H1 (cell line): ENCODE data around the gene OXLD1. TPM values are rescaled to one million over a fixed set of nuclear protein-coding genes. Genes with fewer than 3 reads are reported as not detected.
A peak's percentile ranks its signal among the peaks of the same experiment; 100 is the strongest.

ENCODE experiments used
- BACH1 ChIP-seq: IDR thresholded peaks from 2 replicates; pipeline ENCODE4 v1.6.1; 2012; ENCODE audit warnings: low read length, improper control_type of control experiment
- CBX8 ChIP-seq: fragments of 300-800, 300-1000 bp; sonication (generic); IDR thresholded peaks from 2 replicates; pipeline ENCODE4 v1.7.1; 2016; ENCODE audit warnings: low read depth, low read length, borderline replicate concordance
- CREB1 ChIP-seq: IDR thresholded peaks from 2 replicates; pipeline ENCODE4 v1.6.1; 2012; ENCODE audit warnings: inconsistent platforms
- CTBP2 ChIP-seq: IDR thresholded peaks from 2 replicates; pipeline ENCODE4 v1.7.0; 2011; ENCODE audit warnings: borderline replicate concordance, mild to moderate bottlenecking, moderate library complexity, mixed read lengths, low read length; ENCODE audit not compliant: insufficient read depth, insufficient read length
- FOSL1 ChIP-seq: IDR thresholded peaks from 2 replicates; pipeline ENCODE4 v1.6.1; 2011; ENCODE audit warnings: mild to moderate bottlenecking, low read depth, low read length, moderate library complexity; ENCODE audit not compliant: insufficient read depth
- JUND ChIP-seq: IDR thresholded peaks from 2 replicates; pipeline ENCODE4 v1.6.1; 2011; ENCODE audit warnings: mild to moderate bottlenecking, improper control_type of control experiment, low read length
- KDM1A ChIP-seq: fragments of 200-600, 300-600 bp; sonication (generic); IDR thresholded peaks from 2 replicates; pipeline ENCODE4 v1.7.1; 2016; ENCODE audit warnings: mild to moderate bottlenecking, low read length, borderline replicate concordance
- NANOG ChIP-seq: IDR thresholded peaks from 2 replicates; pipeline ENCODE4 v1.6.1; 2011; ENCODE audit warnings: low read length, low read depth, mild to moderate bottlenecking, inconsistent platforms; ENCODE audit not compliant: insufficient read depth, poor library complexity, severe bottlenecking
- PHF8 ChIP-seq: fragments of 200-600 bp; sonication (generic); conservative IDR thresholded peaks from 2 replicates; pipeline ENCODE4 v1.7.1; 2012; ENCODE audit warnings: low read depth, mild to moderate bottlenecking, inconsistent platforms, low read length, moderate library complexity
- RAD21 ChIP-seq, 2 experiments: IDR thresholded peaks in 1 of 2; conservative IDR thresholded peaks in 1 of 2; 2 replicates each; pipeline ENCODE4 v1.6.1; 2011; ENCODE audit warnings: low read depth in 2 of 2, low read length in 2 of 2, improper control_type of control experiment in 1 of 2, inconsistent platforms in 1 of 2, mild to moderate bottlenecking in 1 of 2, moderate library complexity in 1 of 2
- RNF2 ChIP-seq: fragments of 200-900, 300-1000 bp; sonication (generic); IDR thresholded peaks from 2 replicates; pipeline ENCODE4 v1.7.1; 2016; ENCODE audit warnings: borderline replicate concordance, low read depth, mild to moderate bottlenecking, antibody characterized with exemption, low read length; ENCODE audit not compliant: poor library complexity, severe bottlenecking; ENCODE audit errors: missing control alignments
- SRF ChIP-seq: IDR thresholded peaks from 2 replicates; pipeline ENCODE4 v1.6.1; 2011; ENCODE audit warnings: mild to moderate bottlenecking, low read depth, low read length, moderate library complexity
- TAF1 ChIP-seq: IDR thresholded peaks from 2 replicates; pipeline ENCODE4 v1.6.1; 2011; ENCODE audit warnings: mild to moderate bottlenecking, low read depth, low read length
- TCF12 ChIP-seq: IDR thresholded peaks from 2 replicates; pipeline ENCODE4 v1.6.1; 2011; ENCODE audit warnings: low read depth, mild to moderate bottlenecking, low read length
- ZNF274 ChIP-seq: IDR thresholded peaks from 2 replicates; pipeline ENCODE4 v1.7.0; 2012; ENCODE audit warnings: low read length, borderline replicate concordance; ENCODE audit errors: extremely low read depth
- polyA plus RNA-seq, 7 experiments: library from polyadenylated mRNA; depleted of rRNA in 3 of 7; stranded (reverse) in 5 of 7; unstranded in 2 of 7; fragments of >200 nt in 5 of 7; fragments of 200-250 nt in 2 of 7; gene quantifications; 1 replicate in 5 of 7; 2 replicates in 1 of 7; 4 replicates in 1 of 7; pipeline versions ENCODE4 v1.2.1 to v1.2.3, GENCODE V29; 2011 to 2013; ENCODE audit warnings: missing spikeins in 2 of 7, mixed read lengths in 2 of 7
- total RNA-seq: library from RNA; stranded (reverse); fragmentation: NEBNext Ultra II Directional; extraction: Animal tissue kit (Norgen Biotek cat#: 25700); gene quantifications from 2 replicates; pipeline ENCODE4 v1.2.1, GENCODE V29; 2021

OXLD1 gene
- total and polyA plus RNA-seq, 2 of the 8 experiments (the other 6 are each of a cell fraction or from before 2014, with no cell fraction given), result 41.5 to 61.9 TPM

GRCh38 chr17:81711814-81712467 lies 45.5 kb upstream of the OXLD1 start, which contains the start of gene SLC25A10 (continued):
- TF ChIP-seq ZNF274 (no peak), CTBP2 (no peak), BACH1 (no peak), RAD21 (IDR thresholded peaks at IDR 0.05 in 1 of 2, conservative IDR thresholded peaks at IDR 0.05 in 1 of 2; ENCODE audit: low read depth in 2 of 2, low read length in 2 of 2) (no peak), TAF1 (no peak), CBX8 (no peak), JUND (no peak), TCF12 (no peak), RNF2 (no peak), PHF8 (peak; percentile 56), CREB1 (no peak), KDM1A (no peak), NANOG (no peak), SRF (no peak), FOSL1 (no peak)
